Liver (tissue), 9 donors: Measurements from ENCODE around the gene KHDRBS2. TPM values are rescaled to one million over a fixed set of nuclear protein-coding genes. Genes with fewer than 3 reads are reported as not detected.

Source experiments
- DNase-seq: peaks from one replicate; pipeline ENCODE4 v3.0.0-alpha.2; 2017; ENCODE audit warnings: low spot score
- H3K27ac ChIP-seq, 2 donors: one replicate each; pipeline ENCODE4 v1.7.0; 2013; ENCODE audit warnings: inconsistent platforms in 2 of 2, low read length in 2 of 2, control low read depth in 1 of 2, low read depth in 1 of 2, mild to moderate bottlenecking in 1 of 2
- H3K27me3 ChIP-seq, 4 donors: one replicate each; pipeline versions ENCODE4 v1.6.1 to v1.7.0; 2013; ENCODE audit warnings: low read length in 3 of 4, inconsistent platforms in 1 of 4, mild to moderate bottlenecking in 1 of 4, moderate library complexity in 1 of 4; ENCODE audit not compliant: control insufficient read depth in 4 of 4, insufficient read depth in 4 of 4
- H3K36me3 ChIP-seq, 4 donors: one replicate each; pipeline versions ENCODE4 v1.6.1 to v1.7.0; 2013; ENCODE audit warnings: low read length in 3 of 4, mild to moderate bottlenecking in 3 of 4, low read depth in 1 of 4, moderate library complexity in 1 of 4; ENCODE audit not compliant: control insufficient read depth in 4 of 4, insufficient read depth in 3 of 4
- H3K4me1 ChIP-seq, 4 donors: one replicate each; pipeline versions ENCODE4 v1.6.1 to v1.7.0; 2013; ENCODE audit warnings: low read length in 3 of 4, mild to moderate bottlenecking in 3 of 4, moderate library complexity in 1 of 4; ENCODE audit not compliant: control insufficient read depth in 4 of 4, insufficient read depth in 4 of 4
- H3K4me3 ChIP-seq, 3 donors: one replicate each; pipeline versions ENCODE4 v1.6.1 to v1.7.0; 2013; ENCODE audit warnings: low read length in 3 of 3, control low read depth in 1 of 3, low read depth in 1 of 3, mild to moderate bottlenecking in 1 of 3
- H3K9ac ChIP-seq, 2 donors: one replicate each; pipeline ENCODE4 v1.7.0; 2013; ENCODE audit warnings: low read length in 2 of 2, mild to moderate bottlenecking in 2 of 2, moderate library complexity in 2 of 2, control low read depth in 1 of 2, low read depth in 1 of 2
- H3K9me3 ChIP-seq, 4 donors: one replicate each; pipeline versions ENCODE4 v1.6.1 to v1.7.0; 2013; ENCODE audit warnings: low read length in 3 of 4; ENCODE audit not compliant: control insufficient read depth in 4 of 4
- EGR1 ChIP-seq, 2 donors: IDR thresholded peaks; 2 replicates each; pipeline ENCODE4 v1.6.1; 2016 to 2018; ENCODE audit warnings: antibody characterized with exemption in 2 of 2, low read depth in 2 of 2
- FOXA1 ChIP-seq: IDR thresholded peaks from 2 replicates; pipeline ENCODE4 v1.6.1; 2016; ENCODE audit warnings: antibody characterized with exemption
- FOXA2 ChIP-seq: IDR thresholded peaks from 2 replicates; pipeline ENCODE4 v1.6.1; 2016; ENCODE audit warnings: antibody characterized with exemption
- GABPA ChIP-seq, 2 donors: IDR thresholded peaks in 1 of 2; conservative IDR thresholded peaks in 1 of 2; 2 replicates each; pipeline ENCODE4 v1.6.1; 2016; ENCODE audit warnings: antibody characterized with exemption in 2 of 2, mild to moderate bottlenecking in 1 of 2, moderate library complexity in 1 of 2
- HNF4A ChIP-seq, 2 donors: conservative IDR thresholded peaks; 2 replicates each; pipeline ENCODE4 v1.6.1; 2016; ENCODE audit warnings: antibody characterized with exemption in 2 of 2, mild to moderate bottlenecking in 2 of 2
- HNF4G ChIP-seq: IDR thresholded peaks from 2 replicates; pipeline ENCODE4 v1.6.1; 2016; ENCODE audit warnings: antibody characterized with exemption
- JUND ChIP-seq, 2 donors: IDR thresholded peaks; 2 replicates each; pipeline ENCODE4 v1.6.1; 2016; ENCODE audit warnings: antibody characterized with exemption in 2 of 2
- NR2F2 ChIP-seq: IDR thresholded peaks from 2 replicates; pipeline ENCODE4 v1.6.1; 2016; ENCODE audit warnings: antibody characterized with exemption
- RAD21 ChIP-seq, 2 donors: IDR thresholded peaks; 2 replicates each; pipeline ENCODE4 v1.6.1; 2016; ENCODE audit warnings: antibody characterized with exemption in 2 of 2, mild to moderate bottlenecking in 2 of 2
- RXRA ChIP-seq, 2 donors: IDR thresholded peaks; 2 replicates each; pipeline ENCODE4 v1.6.1; 2017 to 2018; ENCODE audit warnings: antibody characterized with exemption in 2 of 2, mild to moderate bottlenecking in 1 of 2
- SP1 ChIP-seq: IDR thresholded peaks from 2 replicates; pipeline ENCODE4 v1.6.1; 2018; ENCODE audit warnings: antibody characterized with exemption, mild to moderate bottlenecking
- TAF1 ChIP-seq: conservative IDR thresholded peaks from 2 replicates; pipeline ENCODE4 v1.6.1; 2016; ENCODE audit warnings: antibody characterized with exemption, mild to moderate bottlenecking
- YY1 ChIP-seq: IDR thresholded peaks from 2 replicates; pipeline ENCODE4 v1.6.1; 2016; ENCODE audit warnings: antibody characterized with exemption, mild to moderate bottlenecking
- WGBS: extraction: QIAGEN DNeasy Blood & Tissue Kit; methylation state at CpG from one replicate; pipeline ENCODE4 v1.1.7; 2013; 5-methylcytosine and 5-hydroxymethylcytosine counted together
- polyA plus RNA-seq, 2 donors: library from polyadenylated mRNA; stranded (reverse) in 1 of 2; unstranded in 1 of 2; fragments of 200-250 nt in 1 of 2; fragments of >200 nt in 1 of 2; fragmentation: Nextera tagmentation in 1 of 2; extraction: Ambion mirVana in 1 of 2; gene quantifications; one replicate each; pipeline versions ENCODE4 v1.2.1 to v1.2.3, GENCODE V29; 2013 to 2015
- total RNA-seq, 2 donors: library from RNA; depleted of rRNA; stranded (reverse); fragments of >200 nt; gene quantifications; one replicate each; pipeline ENCODE4 v1.2.3, GENCODE V29; 2014
- TF ChIP-seq, protein P1 (sequence below): fragments of 150-350 bp; IDR thresholded peaks from 2 replicates; pipeline ENCODE4 v1.5.1; 2017; ENCODE audit warnings: improper control_type of control experiment, low read depth, low read length; ENCODE audit not compliant: missing input control
- TF ChIP-seq, protein P2 (sequence below): IDR thresholded peaks from 2 replicates; pipeline ENCODE4 v1.6.1; 2016; ENCODE audit warnings: antibody characterized with exemption
- TF ChIP-seq, protein P3 (sequence below): IDR thresholded peaks from 2 replicates; pipeline ENCODE4 v1.6.1; 2016; ENCODE audit warnings: antibody characterized with exemption
- TF ChIP-seq, protein P4 (sequence below): IDR thresholded peaks from 2 replicates; pipeline ENCODE4 v1.6.1; 2016; ENCODE audit warnings: antibody characterized with exemption, mild to moderate bottlenecking
- TF ChIP-seq, protein P5 (sequence below): IDR thresholded peaks from 2 replicates; pipeline ENCODE4 v1.6.1; 2016; ENCODE audit warnings: antibody characterized with exemption
- donor health status: healthy.
- donor health status: healthy.
- donor health status: healthy.
- donor health status: healthy.
- donor health status: healthy.

KHDRBS2 gene
- total and polyA plus RNA-seq, 4 donors, result 0.08 to 1.1 TPM; not detected in 2

DNA sequence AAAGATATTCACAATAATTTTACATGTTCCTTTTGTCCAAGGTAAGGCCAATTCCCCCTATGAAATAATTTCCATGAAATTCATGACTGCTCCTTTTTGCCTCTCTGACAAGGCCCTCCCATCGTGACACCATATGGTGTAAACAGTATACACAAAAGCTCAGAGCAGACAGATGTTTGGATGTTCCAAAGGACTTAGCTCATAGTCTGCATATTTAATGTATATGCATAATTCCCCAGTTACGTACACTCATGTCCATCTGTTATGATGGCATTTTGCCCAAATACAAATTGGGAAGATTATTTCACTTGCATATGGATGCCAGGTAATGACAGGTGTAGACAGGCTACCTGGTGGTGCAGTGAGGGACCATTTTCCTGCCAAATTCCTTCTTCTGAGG is 376.5 kb downstream of the KHDRBS2 start:
- DNase-seq, result no peak
- TF ChIP-seq FOXA2 (no peak), GABPA (IDR thresholded peaks at IDR 0.05 in 1 of 2, conservative IDR thresholded peaks at IDR 0.05 in 1 of 2) (no peak), SP1 (no peak), YY1 (no peak), EGR1 (IDR thresholded peaks at IDR 0.05; ENCODE audit: low read depth in 2 of 2) (no peak), TAF1 (no peak), HNF4A (conservative IDR thresholded peaks at IDR 0.05) (no peak), FOXA1 (no peak), RAD21 (IDR thresholded peaks at IDR 0.05) (no peak), NR2F2 (no peak)
- TF ChIP-seq, protein P1, sequence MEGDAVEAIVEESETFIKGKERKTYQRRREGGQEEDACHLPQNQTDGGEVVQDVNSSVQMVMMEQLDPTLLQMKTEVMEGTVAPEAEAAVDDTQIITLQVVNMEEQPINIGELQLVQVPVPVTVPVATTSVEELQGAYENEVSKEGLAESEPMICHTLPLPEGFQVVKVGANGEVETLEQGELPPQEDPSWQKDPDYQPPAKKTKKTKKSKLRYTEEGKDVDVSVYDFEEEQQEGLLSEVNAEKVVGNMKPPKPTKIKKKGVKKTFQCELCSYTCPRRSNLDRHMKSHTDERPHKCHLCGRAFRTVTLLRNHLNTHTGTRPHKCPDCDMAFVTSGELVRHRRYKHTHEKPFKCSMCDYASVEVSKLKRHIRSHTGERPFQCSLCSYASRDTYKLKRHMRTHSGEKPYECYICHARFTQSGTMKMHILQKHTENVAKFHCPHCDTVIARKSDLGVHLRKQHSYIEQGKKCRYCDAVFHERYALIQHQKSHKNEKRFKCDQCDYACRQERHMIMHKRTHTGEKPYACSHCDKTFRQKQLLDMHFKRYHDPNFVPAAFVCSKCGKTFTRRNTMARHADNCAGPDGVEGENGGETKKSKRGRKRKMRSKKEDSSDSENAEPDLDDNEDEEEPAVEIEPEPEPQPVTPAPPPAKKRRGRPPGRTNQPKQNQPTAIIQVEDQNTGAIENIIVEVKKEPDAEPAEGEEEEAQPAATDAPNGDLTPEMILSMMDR, result no peak
- Histone ChIP-seq H3K36me3 (no peaks in the 10 kb centered on the region), H3K4me1 (no peaks in the 10 kb centered on the region), H3K9me3 (no peaks in the 10 kb centered on the region), H3K27me3 (no peaks in the 10 kb centered on the region), H3K4me3 (no peak overlapping the region), H3K9ac (no peak overlapping the region), H3K27ac (no peak overlapping the region)
- 87% methylated on average over 2 of the region's 2 CpGs for WGBS

DNA sequence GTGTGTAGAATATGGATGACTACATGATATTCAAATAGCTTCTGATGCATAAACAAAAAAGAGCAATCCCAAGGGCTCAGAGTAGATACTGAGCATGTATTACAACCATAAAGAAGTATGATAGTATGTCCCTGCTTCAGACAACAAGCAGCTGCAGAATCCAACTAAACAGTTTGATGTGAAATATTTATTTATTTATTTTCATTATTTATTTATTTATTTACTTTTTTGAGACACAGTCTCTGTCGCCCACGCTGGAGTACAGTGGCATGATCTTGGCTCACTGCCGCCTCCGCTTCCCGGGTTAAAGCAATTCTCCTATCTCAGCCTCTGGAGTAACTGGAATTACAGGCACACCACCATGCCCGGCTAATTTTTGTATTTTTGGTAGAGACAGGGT is 384.3 kb downstream of the KHDRBS2 start:
- Histone ChIP-seq H3K9ac (no peak overlapping the region), H3K4me3 (no peak overlapping the region), H3K9me3 (no peaks in the 10 kb centered on the region), H3K27me3 (no peaks in the 10 kb centered on the region), H3K36me3 (no peaks in the 10 kb centered on the region), H3K4me1 (no peaks in the 10 kb centered on the region), H3K27ac (no peak overlapping the region)
- no peak for TF ChIP-seq RXRA (IDR thresholded peaks at IDR 0.05)
- TF ChIP-seq, protein P1, result no peak
- TF ChIP-seq, protein P2, sequence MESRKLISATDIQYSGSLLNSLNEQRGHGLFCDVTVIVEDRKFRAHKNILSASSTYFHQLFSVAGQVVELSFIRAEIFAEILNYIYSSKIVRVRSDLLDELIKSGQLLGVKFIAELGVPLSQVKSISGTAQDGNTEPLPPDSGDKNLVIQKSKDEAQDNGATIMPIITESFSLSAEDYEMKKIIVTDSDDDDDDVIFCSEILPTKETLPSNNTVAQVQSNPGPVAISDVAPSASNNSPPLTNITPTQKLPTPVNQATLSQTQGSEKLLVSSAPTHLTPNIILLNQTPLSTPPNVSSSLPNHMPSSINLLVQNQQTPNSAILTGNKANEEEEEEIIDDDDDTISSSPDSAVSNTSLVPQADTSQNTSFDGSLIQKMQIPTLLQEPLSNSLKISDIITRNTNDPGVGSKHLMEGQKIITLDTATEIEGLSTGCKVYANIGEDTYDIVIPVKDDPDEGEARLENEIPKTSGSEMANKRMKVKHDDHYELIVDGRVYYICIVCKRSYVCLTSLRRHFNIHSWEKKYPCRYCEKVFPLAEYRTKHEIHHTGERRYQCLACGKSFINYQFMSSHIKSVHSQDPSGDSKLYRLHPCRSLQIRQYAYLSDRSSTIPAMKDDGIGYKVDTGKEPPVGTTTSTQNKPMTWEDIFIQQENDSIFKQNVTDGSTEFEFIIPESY, result no peak
- TF ChIP-seq EGR1 (IDR thresholded peaks at IDR 0.05; ENCODE audit: low read depth in 2 of 2), result no peak
- no peak for TF ChIP-seq GABPA (IDR thresholded peaks at IDR 0.05 in 1 of 2, conservative IDR thresholded peaks at IDR 0.05 in 1 of 2)
- TF ChIP-seq, protein P3, sequence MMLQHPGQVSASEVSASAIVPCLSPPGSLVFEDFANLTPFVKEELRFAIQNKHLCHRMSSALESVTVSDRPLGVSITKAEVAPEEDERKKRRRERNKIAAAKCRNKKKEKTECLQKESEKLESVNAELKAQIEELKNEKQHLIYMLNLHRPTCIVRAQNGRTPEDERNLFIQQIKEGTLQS, result no peak
- no peak for TF ChIP-seq TAF1
- no peak for TF ChIP-seq HNF4G
- no peak for TF ChIP-seq YY1
- TF ChIP-seq HNF4A (conservative IDR thresholded peaks at IDR 0.05), result no peak
- no peak for TF ChIP-seq RAD21 (IDR thresholded peaks at IDR 0.05)
- TF ChIP-seq, protein P4, sequence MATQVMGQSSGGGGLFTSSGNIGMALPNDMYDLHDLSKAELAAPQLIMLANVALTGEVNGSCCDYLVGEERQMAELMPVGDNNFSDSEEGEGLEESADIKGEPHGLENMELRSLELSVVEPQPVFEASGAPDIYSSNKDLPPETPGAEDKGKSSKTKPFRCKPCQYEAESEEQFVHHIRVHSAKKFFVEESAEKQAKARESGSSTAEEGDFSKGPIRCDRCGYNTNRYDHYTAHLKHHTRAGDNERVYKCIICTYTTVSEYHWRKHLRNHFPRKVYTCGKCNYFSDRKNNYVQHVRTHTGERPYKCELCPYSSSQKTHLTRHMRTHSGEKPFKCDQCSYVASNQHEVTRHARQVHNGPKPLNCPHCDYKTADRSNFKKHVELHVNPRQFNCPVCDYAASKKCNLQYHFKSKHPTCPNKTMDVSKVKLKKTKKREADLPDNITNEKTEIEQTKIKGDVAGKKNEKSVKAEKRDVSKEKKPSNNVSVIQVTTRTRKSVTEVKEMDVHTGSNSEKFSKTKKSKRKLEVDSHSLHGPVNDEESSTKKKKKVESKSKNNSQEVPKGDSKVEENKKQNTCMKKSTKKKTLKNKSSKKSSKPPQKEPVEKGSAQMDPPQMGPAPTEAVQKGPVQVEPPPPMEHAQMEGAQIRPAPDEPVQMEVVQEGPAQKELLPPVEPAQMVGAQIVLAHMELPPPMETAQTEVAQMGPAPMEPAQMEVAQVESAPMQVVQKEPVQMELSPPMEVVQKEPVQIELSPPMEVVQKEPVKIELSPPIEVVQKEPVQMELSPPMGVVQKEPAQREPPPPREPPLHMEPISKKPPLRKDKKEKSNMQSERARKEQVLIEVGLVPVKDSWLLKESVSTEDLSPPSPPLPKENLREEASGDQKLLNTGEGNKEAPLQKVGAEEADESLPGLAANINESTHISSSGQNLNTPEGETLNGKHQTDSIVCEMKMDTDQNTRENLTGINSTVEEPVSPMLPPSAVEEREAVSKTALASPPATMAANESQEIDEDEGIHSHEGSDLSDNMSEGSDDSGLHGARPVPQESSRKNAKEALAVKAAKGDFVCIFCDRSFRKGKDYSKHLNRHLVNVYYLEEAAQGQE, result no peak
- no peak for TF ChIP-seq NR2F2
- TF ChIP-seq JUND (IDR thresholded peaks at IDR 0.05), result no peak
- TF ChIP-seq FOXA2, result no peak
- TF ChIP-seq SP1, result no peak
- TF ChIP-seq FOXA1, result no peak
- TF ChIP-seq, protein P5, sequence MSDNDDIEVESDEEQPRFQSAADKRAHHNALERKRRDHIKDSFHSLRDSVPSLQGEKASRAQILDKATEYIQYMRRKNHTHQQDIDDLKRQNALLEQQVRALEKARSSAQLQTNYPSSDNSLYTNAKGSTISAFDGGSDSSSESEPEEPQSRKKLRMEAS, result no peak
- no peak for DNase-seq
- 96% methylated on average over 6 of the region's 6 CpGs for WGBS
